Measurements from ENCODE around the gene ST8SIA1. TPM values are rescaled to one million over a fixed set of nuclear protein-coding genes. Genes with fewer than 3 reads are reported as not detected.

ST8SIA1 gene
- total RNA-seq, 6 experiments from 2014 or later = 0.16 to 0.37 (median 0.35) TPM; not detected in 3

DNA sequence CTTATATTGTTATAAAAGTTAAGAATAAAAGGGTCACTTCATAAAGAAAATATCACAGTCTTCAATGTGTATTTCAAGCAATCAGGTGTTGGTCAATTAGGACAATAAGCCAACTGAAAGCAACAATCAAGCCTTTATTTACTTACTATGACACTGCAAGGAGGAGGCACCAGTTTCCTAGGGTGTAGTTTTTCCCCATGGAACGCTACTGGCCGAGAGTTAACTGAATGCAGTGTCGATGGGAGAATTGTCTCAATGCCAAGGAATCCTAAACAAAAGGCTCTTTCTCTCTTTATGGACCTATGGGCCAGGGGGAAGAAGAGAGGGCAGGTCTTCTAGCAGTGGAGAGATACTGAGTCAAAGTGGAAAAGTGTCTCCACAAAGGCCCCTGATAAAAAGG is 146.1 kb downstream of the ST8SIA1 start:
- intact Hi-C loops (cut with DNase I) = no loop called here
- 75% methylated on average over 3 of the region's 3 CpGs for WGBS (ENCODE audit: insufficient coverage, low coverage, low lambda C conversion rate, missing lambda C conversion rate)
- no peaks in the 10 kb centered on the region for H3K27me3 ChIP-seq

DNA sequence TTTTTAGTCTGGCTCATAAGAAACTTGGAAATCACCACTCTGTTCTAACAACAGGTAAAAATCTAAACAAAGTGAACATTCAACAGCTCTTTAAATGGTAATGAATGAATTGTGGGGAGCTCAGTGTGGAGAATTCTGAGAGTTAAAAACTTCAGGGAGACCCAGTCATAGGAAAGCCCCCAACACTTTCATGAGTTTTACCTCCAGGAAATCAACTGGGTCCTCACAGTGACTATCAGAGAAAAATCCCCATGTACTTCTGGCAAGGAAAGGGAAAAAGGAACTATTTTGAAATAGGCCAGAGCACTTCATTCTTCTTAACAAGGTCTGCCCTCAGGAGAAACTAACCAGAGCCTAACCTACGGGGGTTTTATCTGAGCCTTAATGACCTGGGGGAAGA is 153.8 kb downstream of the ST8SIA1 start:
- no peaks in the 10 kb centered on the region for H3K9me3 ChIP-seq
- H3K27me3 ChIP-seq = no peaks in the 10 kb centered on the region
- WGBS (ENCODE audit: insufficient coverage, low coverage, low lambda C conversion rate, missing lambda C conversion rate) = 50% methylated on average over 1 of the region's 1 CpG
- intact Hi-C loops (cut with DNase I) = no loop called here
- no peak for ATAC-seq
- no peaks in the 10 kb centered on the region for H3K36me3 ChIP-seq
- TF ChIP-seq POLR2A (IDR thresholded peaks at IDR 0.05) = no peak
- TF ChIP-seq, protein P1, sequence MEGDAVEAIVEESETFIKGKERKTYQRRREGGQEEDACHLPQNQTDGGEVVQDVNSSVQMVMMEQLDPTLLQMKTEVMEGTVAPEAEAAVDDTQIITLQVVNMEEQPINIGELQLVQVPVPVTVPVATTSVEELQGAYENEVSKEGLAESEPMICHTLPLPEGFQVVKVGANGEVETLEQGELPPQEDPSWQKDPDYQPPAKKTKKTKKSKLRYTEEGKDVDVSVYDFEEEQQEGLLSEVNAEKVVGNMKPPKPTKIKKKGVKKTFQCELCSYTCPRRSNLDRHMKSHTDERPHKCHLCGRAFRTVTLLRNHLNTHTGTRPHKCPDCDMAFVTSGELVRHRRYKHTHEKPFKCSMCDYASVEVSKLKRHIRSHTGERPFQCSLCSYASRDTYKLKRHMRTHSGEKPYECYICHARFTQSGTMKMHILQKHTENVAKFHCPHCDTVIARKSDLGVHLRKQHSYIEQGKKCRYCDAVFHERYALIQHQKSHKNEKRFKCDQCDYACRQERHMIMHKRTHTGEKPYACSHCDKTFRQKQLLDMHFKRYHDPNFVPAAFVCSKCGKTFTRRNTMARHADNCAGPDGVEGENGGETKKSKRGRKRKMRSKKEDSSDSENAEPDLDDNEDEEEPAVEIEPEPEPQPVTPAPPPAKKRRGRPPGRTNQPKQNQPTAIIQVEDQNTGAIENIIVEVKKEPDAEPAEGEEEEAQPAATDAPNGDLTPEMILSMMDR (IDR thresholded peaks at IDR 0.05) = no peak
- DNase-seq = no peak
- H3K27ac ChIP-seq = no peak overlapping the region
- no peaks in the 10 kb centered on the region for H3K4me1 ChIP-seq
- H3K4me3 ChIP-seq = no peak overlapping the region

More for the DNA sequence above, 146.1 kb downstream of the ST8SIA1 start:
- Histone ChIP-seq H3K4me1 (no peaks in the 10 kb centered on the region), H3K36me3 (no peaks in the 10 kb centered on the region), H3K9me3 (no peaks in the 10 kb centered on the region), H3K27ac (no peak overlapping the region), H3K4me3 (no peak overlapping the region)
- no peak for TF ChIP-seq POLR2A (IDR thresholded peaks at IDR 0.05)
- TF ChIP-seq, protein P1 (IDR thresholded peaks at IDR 0.05) = no peak
- no peak for ATAC-seq
- no peak for DNase-seq

DNA sequence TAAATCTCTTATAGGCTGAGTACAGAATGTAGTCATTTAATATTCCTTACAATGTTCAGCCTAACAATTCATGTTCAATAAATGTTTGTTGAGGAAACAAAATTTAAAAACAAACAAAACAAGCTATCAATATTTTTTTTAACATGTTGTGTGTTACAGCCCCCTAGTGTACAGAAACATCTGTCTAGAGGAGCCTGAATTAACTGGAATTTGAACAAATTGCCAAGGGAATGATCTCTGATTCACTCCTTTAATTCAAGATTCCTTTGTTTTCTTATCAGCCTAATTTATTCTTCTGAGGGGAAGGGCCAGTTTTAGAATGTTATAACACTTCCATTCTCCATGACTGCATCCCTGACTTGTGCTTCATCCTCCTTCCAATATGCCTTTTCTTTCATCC is 161.3 kb downstream of the ST8SIA1 start:
- Histone ChIP-seq H3K4me3 (no peak overlapping the region), H3K9me3 (no peaks in the 10 kb centered on the region), H3K27me3 (no peaks in the 10 kb centered on the region), H3K4me1 (no peaks in the 10 kb centered on the region), H3K27ac (no peak overlapping the region), H3K36me3 (no peaks in the 10 kb centered on the region)
- ATAC-seq (no peak), DNase-seq (no peak)
- intact Hi-C loops (cut with DNase I) = no loop called here
- no peak for TF ChIP-seq POLR2A (IDR thresholded peaks at IDR 0.05)
- TF ChIP-seq, protein P1 (IDR thresholded peaks at IDR 0.05) = peak in 1 of 4 donors; percentile 6

DNA sequence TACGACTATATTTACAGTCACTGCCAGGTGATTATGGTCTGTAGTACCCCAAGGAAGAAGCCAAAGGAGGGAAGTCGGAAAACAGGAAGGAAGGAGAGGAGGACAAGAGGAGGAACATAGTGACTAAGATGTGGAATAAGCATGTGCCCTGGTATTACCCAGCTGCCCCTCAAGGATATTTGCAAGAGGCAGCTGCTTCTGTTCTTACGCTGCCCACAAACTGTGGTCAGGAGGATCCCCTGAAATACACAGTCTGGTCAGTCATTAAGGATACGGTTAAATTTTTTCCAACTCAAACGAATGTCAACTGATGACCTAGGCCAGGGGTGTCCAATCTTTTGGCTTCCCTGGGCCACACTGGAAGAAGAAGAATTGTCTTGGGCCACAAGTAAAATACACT is 162.0 kb downstream of the ST8SIA1 start:
- WGBS (ENCODE audit: insufficient coverage, low coverage, low lambda C conversion rate, missing lambda C conversion rate) = 50% methylated on average over 5 of the region's 5 CpGs

More for the DNA sequence above, 162.0 kb downstream of the ST8SIA1 start:
- DNase-seq (no peak), ATAC-seq (no peak)
- Histone ChIP-seq H3K27me3 (no peaks in the 10 kb centered on the region), H3K4me1 (no peaks in the 10 kb centered on the region), H3K4me3 (no peak overlapping the region), H3K36me3 (no peaks in the 10 kb centered on the region), H3K27ac (no peak overlapping the region), H3K9me3 (no peaks in the 10 kb centered on the region)
- intact Hi-C loops (cut with DNase I) = no loop called here
- no peak for TF ChIP-seq POLR2A (IDR thresholded peaks at IDR 0.05)
- TF ChIP-seq, protein P1 (IDR thresholded peaks at IDR 0.05) = no peak

All from right lobe of liver (tissue), 6 donors.